HT-29 (cell line): ENCODE data around the gene VPS39. TPM values are rescaled to one million over a fixed set of nuclear protein-coding genes. Genes with fewer than 3 reads are reported as not detected.

Source experiments
- DNase-seq: peaks from one replicate; pipeline ENCODE4 v3.0.0-alpha.2; 2015; ENCODE audit warnings: low spot score
- total RNA-seq: library from RNA; depleted of rRNA; stranded (reverse); fragments of >200 nt; shearing (Covaris generic); gene quantifications from 2 replicates; pipeline ENCODE4 v1.2.3, GENCODE V29; 2014

VPS39 gene
- total RNA-seq, 1 experiment from 2014 or later: 25.5 TPM

GRCh38 chr15:42199126-42199525 is 9.0 kb downstream of the VPS39 start:
- DNase-seq: no peak

GRCh38 chr15:42198516-42198915 is 9.6 kb downstream of the VPS39 start:
- no peak for DNase-seq

- no peak for DNase-seq
Measured at GRCh38 chr15:42194513-42194912, 13.6 kb downstream of the VPS39 start.

- no peak for DNase-seq
Measured at GRCh38 chr15:42193383-42193782, 14.7 kb downstream of the VPS39 start.

- no peak for DNase-seq
Measured at GRCh38 chr15:42191610-42192346, 16.3 kb downstream of the VPS39 start.

GRCh38 chr15:42190370-42190769 is 17.7 kb downstream of the VPS39 start:
- no peak for DNase-seq

- no peak for DNase-seq
Measured at GRCh38 chr15:42185801-42186200, 22.3 kb downstream of the VPS39 start.

- no peak for DNase-seq
Measured at GRCh38 chr15:42184736-42185135, 23.4 kb downstream of the VPS39 start.

- DNase-seq: no peak
Measured at GRCh38 chr15:42184296-42184695, 23.8 kb downstream of the VPS39 start.

- DNase-seq: no peak
Measured at GRCh38 chr15:42182961-42183360, 25.1 kb downstream of the VPS39 start.

- DNase-seq: no peak
Measured at GRCh38 chr15:42182328-42182886, 25.7 kb downstream of the VPS39 start.

GRCh38 chr15:42178056-42178455 is 30.0 kb downstream of the VPS39 start:
- no peak for DNase-seq

- no peak for DNase-seq
Measured at GRCh38 chr15:42175671-42176070, 32.4 kb downstream of the VPS39 start.

GRCh38 chr15:42172475-42172874 is 35.6 kb downstream of the VPS39 start:
- no peak for DNase-seq

GRCh38 chr15:42171795-42172194 is 36.3 kb downstream of the VPS39 start:
- DNase-seq: no peak

- no peak for DNase-seq
Measured at GRCh38 chr15:42171122-42171521, 37.0 kb downstream of the VPS39 start.

GRCh38 chr15:42166225-42166940 is 41.7 kb downstream of the VPS39 start:
- no peak for DNase-seq

GRCh38 chr15:42165106-42165505 is 43.0 kb downstream of the VPS39 start:
- no peak for DNase-seq

- DNase-seq: no peak
Measured at GRCh38 chr15:42163947-42164550, 44.1 kb downstream of the VPS39 start.

GRCh38 chr15:42163291-42163690 is 44.8 kb downstream of the VPS39 start:
- DNase-seq: no peak

- no peak for DNase-seq
Measured at GRCh38 chr15:42160136-42160535, 48.0 kb downstream of the VPS39 start.

- no peak for DNase-seq
Measured at GRCh38 chr15:42159381-42160015, 48.6 kb downstream of the VPS39 start.
